ENCODE data around the gene PDE8B.

DNA sequence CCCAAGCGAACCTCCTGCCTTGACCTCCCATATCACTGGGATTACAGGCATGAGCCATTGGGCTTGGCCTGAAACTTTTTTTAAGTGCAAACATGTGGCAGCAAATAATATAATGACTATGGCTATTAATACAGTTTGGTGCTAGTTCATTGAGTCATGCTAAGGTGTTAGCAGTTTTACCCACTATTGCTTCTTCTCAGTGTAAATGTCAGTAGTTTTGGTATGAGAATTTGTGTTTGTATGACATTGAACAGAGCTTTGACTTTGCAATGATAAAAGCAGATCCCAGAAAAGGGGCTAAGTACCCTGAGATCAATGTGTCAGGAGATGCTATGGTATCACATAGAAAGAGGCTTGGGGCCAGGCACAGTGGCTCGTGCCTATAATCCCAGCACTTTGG is 214.4 kb downstream of the PDE8B start:
- TF ChIP-seq, protein P1, sequence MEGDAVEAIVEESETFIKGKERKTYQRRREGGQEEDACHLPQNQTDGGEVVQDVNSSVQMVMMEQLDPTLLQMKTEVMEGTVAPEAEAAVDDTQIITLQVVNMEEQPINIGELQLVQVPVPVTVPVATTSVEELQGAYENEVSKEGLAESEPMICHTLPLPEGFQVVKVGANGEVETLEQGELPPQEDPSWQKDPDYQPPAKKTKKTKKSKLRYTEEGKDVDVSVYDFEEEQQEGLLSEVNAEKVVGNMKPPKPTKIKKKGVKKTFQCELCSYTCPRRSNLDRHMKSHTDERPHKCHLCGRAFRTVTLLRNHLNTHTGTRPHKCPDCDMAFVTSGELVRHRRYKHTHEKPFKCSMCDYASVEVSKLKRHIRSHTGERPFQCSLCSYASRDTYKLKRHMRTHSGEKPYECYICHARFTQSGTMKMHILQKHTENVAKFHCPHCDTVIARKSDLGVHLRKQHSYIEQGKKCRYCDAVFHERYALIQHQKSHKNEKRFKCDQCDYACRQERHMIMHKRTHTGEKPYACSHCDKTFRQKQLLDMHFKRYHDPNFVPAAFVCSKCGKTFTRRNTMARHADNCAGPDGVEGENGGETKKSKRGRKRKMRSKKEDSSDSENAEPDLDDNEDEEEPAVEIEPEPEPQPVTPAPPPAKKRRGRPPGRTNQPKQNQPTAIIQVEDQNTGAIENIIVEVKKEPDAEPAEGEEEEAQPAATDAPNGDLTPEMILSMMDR (conservative IDR thresholded peaks at IDR 0.05): no peak
- no peak for TF ChIP-seq EZH2 (IDR thresholded peaks at IDR 0.05; ENCODE audit: low read depth)
